Measurements from ENCODE around the gene SPPL2B.

DNA sequence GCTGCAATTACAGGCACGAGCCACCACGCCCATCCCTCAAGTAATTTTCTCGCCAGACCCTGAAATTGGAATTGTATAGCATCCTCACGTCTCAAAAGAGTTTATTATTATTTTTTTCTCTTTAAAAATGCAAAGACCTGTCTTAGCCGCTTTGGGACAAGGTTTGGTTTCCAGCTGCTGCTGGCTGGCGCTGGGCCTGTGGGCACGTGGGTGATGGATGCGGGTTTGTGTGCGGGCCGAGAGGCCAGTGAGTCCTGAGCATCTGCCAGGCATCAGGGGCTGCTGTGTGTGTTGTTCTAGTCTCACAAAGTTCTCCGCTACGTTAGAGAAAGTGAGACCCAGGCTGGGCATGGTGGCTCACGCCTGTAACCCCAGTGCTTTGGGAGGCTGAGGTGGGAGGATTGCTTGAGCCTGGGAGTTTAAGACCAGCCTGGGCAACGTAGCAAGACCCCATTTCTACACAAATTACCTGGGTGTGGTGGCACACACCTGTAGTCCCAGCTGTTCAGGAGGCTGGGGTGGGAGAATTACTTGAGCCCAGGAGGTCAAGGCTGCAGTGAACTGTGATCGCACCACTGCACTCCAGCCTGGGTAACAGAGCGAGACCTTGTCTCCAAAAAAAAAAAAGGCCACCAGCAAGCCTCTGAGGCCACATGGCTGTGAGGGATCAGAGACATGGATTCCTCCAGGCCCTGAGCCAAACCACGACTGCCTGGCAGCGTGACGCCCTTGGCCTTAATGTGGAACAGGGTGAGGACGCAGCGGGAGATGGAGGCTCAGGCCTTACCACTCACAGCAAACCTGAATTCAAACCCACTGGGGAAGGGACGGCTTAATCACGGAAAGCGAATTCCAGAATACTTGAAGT, 26.9 kb downstream of the SPPL2B start:
- TF ChIP-seq, protein P1, sequence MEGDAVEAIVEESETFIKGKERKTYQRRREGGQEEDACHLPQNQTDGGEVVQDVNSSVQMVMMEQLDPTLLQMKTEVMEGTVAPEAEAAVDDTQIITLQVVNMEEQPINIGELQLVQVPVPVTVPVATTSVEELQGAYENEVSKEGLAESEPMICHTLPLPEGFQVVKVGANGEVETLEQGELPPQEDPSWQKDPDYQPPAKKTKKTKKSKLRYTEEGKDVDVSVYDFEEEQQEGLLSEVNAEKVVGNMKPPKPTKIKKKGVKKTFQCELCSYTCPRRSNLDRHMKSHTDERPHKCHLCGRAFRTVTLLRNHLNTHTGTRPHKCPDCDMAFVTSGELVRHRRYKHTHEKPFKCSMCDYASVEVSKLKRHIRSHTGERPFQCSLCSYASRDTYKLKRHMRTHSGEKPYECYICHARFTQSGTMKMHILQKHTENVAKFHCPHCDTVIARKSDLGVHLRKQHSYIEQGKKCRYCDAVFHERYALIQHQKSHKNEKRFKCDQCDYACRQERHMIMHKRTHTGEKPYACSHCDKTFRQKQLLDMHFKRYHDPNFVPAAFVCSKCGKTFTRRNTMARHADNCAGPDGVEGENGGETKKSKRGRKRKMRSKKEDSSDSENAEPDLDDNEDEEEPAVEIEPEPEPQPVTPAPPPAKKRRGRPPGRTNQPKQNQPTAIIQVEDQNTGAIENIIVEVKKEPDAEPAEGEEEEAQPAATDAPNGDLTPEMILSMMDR (conservative IDR thresholded peaks at IDR 0.05; ENCODE audit: low read length), result no peak
- TF ChIP-seq EZH2phosphoT487 (IDR thresholded peaks at IDR 0.05; ENCODE audit: borderline replicate concordance), result no peak
